Measurements from ENCODE around the gene AIP. TPM values are rescaled to one million over a fixed set of nuclear protein-coding genes. Genes with fewer than 3 reads are reported as not detected.

The AIP gene
- total RNA-seq, 4 donors from 2014 or later = 88.2 to 117 (median 96.0) TPM

DNA sequence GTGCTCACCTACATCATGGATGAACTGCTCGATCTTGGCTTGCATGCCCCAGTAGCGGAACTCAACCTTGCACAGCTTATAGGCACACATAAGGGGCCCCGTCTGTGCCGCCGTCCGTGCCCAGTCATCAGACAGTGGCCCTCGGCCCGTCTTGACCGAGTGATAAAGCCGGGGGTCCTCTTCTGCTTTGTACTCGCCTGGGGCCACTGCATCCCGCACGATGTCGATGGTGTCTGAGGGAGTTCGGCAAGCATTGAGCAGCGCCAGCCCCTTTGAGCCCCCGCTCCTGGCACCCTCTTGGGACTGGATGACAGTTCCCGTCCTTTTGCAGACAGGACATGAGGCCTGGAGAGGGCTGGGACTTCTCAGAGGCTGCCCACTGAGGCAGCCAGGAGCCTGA, 19.0 kb downstream of the AIP start:
- Histone ChIP-seq H3K4me3 (no peak overlapping the region), H3K27ac (no peak overlapping the region), H3K36me3 (peaks cover 0 to 55% (median 16%) of the 10 kb centered on the region in 3 donors), H3K9me3 (no peaks in the 10 kb centered on the region), H3K4me1 (peaks cover 0 to 40% (median 23%) of the 10 kb centered on the region in 4 donors), H3K27me3 (no peaks in the 10 kb centered on the region)
- TF ChIP-seq, protein P1, sequence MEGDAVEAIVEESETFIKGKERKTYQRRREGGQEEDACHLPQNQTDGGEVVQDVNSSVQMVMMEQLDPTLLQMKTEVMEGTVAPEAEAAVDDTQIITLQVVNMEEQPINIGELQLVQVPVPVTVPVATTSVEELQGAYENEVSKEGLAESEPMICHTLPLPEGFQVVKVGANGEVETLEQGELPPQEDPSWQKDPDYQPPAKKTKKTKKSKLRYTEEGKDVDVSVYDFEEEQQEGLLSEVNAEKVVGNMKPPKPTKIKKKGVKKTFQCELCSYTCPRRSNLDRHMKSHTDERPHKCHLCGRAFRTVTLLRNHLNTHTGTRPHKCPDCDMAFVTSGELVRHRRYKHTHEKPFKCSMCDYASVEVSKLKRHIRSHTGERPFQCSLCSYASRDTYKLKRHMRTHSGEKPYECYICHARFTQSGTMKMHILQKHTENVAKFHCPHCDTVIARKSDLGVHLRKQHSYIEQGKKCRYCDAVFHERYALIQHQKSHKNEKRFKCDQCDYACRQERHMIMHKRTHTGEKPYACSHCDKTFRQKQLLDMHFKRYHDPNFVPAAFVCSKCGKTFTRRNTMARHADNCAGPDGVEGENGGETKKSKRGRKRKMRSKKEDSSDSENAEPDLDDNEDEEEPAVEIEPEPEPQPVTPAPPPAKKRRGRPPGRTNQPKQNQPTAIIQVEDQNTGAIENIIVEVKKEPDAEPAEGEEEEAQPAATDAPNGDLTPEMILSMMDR (IDR thresholded peaks at IDR 0.05) = no peak
- TF ChIP-seq POLR2A (IDR thresholded peaks at IDR 0.05) (no peak), EP300 (IDR thresholded peaks at IDR 0.05) (no peak)
- no peak for DNase-seq (ENCODE audit: low spot score in 2 of 2)
- 97 to 99% methylated on average over 9 to 18 of the region's 18 CpGs for WGBS, 2 donors

DNA sequence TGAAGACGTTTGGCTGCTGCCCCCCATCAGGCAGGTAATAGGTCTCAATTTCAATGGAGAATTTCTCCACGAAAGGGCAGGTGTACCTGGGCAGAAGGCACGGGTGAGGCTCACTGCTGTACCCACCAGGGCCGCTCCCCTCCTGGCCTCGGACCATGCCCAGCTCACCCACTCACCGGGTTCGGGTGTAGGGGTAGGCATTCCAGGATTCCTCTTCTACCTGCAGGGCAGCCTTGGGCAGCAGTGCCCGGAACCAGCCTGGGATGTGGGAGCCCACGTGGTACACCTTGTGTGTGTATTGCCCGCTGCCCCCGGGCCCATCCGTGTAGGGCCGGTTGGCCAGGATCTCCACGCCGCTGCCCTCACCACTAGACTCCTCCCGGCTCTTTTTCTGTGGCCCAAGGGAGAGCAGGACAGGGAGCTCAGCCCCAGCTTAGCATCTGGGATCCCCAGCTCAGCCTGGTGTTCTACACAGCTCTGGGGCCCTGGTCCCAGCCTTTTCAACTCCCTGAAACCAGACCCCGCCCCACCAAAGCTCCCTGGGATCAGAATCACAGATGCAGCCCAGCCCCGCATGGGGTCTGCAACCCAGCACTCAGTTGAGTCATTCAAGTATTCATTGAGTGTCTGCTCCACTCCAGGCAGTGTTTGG, 19.6 kb downstream of the AIP start:
- H3K4me3 ChIP-seq = no peak overlapping the region
- no peak for DNase-seq (ENCODE audit: low spot score in 2 of 2)
- H3K36me3 ChIP-seq = peaks cover 0 to 49% (median 16%) of the 10 kb centered on the region in 3 donors
- TF ChIP-seq EP300 (IDR thresholded peaks at IDR 0.05) (no peak), POLR2A (IDR thresholded peaks at IDR 0.05) (no peak)
- TF ChIP-seq, protein P1 (IDR thresholded peaks at IDR 0.05) = no peak
- no peaks in the 10 kb centered on the region for H3K27me3 ChIP-seq
- no peaks in the 10 kb centered on the region for H3K9me3 ChIP-seq
- peaks cover 0 to 46% (median 29%) of the 10 kb centered on the region in 4 donors for H3K4me1 ChIP-seq
- H3K27ac ChIP-seq = no peak overlapping the region
- WGBS, 2 donors = 96 to 97% methylated on average over 13 to 17 of the region's 18 CpGs

DNA sequence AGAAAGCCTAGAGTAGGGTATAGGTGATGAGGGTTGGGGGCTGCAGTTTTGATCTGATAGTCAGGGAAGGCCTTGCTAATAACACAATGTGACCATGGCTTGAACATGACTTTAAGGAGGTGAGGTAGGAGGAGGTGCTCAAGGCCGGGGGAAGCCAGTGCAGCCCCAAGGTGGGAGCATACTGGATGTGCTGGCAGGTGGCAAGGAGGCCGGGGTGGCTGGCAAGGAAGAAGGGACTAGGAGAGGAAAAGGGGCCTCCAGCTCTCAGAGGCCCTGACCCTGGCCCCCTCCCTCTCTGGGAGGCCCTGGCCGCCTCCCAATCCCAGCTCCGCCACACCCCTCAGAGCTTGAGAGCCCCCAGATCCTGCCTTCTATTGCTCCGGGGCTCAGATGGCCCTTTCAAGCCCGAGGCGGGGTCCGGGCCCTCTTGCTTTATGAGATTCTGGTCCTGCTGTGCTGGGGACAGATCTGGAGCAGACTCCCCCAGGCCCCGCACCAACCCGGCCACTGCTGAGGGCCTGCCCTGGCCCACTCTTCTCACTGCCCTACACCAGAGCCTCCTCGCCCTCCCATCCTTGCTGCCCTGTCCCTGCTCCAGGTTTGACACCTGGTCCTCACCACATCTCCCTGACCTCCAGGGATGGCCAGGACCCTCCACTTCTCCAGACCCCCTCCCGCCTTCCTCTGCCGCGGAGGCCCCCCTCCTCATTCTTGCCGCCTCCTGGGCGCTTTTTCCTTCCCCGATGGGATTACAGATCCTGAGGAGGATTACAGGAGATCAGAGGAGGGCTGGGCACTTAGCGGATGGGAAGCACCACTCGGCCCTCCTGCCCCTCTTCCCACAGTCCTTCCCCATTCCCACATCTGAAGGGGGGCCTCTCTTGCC, 20.5 kb downstream of the AIP start:
- H3K9me3 ChIP-seq = no peaks in the 10 kb centered on the region
- H3K36me3 ChIP-seq = peaks cover 0 to 40% (median 11%) of the 10 kb centered on the region in 3 donors
- peak overlapping the region in 3 of 4 donors; percentile 17 to 69 (median 64) for H3K4me3 ChIP-seq
- peak overlapping the region in 3 of 4 donors; percentile 98 to 99 (median 99) for H3K27ac ChIP-seq
- H3K4me1 ChIP-seq = peaks cover 0 to 51% (median 31%) of the 10 kb centered on the region in 4 donors
- TF ChIP-seq EP300 (IDR thresholded peaks at IDR 0.05) (no peak), POLR2A (IDR thresholded peaks at IDR 0.05) (no peak)
- TF ChIP-seq, protein P1 (IDR thresholded peaks at IDR 0.05) = no peak
- no peaks in the 10 kb centered on the region for H3K27me3 ChIP-seq
- no peak for DNase-seq (ENCODE audit: low spot score in 2 of 2)
- WGBS, 2 donors = 74 to 77% methylated on average over 19 of the region's 19 CpGs

DNA sequence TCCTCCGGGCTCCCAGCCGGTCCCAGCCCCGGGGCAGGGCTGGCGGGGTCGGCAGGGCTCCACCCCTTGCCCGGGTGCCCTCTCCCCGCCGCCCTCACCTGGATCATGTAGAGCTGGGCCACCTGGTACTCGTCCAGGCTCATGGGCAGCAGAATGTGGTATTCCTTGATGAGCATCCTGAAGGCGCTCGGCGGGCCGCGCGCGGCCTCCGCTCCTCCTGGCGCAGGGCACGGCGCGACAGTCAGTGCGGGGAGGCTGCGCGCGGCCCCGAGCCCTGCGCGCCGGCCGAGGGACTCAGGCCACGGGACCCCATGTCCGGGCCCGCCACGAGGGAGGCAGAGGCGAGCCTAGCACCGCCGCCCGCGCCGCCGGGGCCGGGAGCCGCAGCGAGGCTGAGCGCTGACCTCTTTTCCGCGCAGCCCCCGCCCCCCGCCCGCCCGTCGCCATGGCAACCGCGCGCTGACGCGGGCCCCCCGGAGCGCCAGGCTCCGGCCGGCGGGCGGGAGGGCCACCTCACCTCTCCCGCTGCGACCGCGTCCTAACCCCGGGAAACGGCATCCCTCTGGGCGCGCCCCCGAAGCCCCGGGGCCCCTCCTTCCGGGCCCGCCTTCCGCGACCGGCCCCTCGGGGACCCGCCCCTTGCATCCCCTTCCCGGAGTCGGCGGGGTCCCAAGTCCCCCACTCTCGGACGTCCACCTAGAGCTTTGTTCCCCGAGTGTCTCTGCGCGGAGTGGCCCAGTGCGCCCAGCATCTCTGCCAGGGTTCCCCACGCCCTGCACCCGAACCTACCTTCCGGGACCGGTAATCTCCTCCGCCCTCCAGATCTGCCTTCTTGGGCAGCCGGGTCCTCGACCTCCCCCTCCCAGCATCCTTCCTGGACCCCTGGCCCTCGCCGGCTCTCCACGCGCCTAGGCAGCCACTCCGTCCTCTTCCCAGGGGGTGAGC, 21.5 kb downstream of the AIP start:
- no peak for DNase-seq (ENCODE audit: low spot score in 2 of 2)
- Histone ChIP-seq H3K27ac (peak overlapping the region; percentile 93 to 99 (median 98)), H3K36me3 (peaks cover 0 to 31% (median 11%) of the 10 kb centered on the region in 3 donors)

More for the DNA sequence above, 21.5 kb downstream of the AIP start:
- H3K9me3 ChIP-seq = no peaks in the 10 kb centered on the region
- peak overlapping the region; percentile 53 to 71 (median 66) for H3K4me3 ChIP-seq
- no peaks in the 10 kb centered on the region for H3K27me3 ChIP-seq
- 2% methylated on average over 56 to 60 of the region's 101 CpGs for WGBS, 2 donors
- H3K4me1 ChIP-seq = peaks cover 0 to 56% (median 31%) of the 10 kb centered on the region in 4 donors
- TF ChIP-seq EP300 (IDR thresholded peaks at IDR 0.05) (no peak), POLR2A (IDR thresholded peaks at IDR 0.05) (no peak)
- TF ChIP-seq, protein P1 (IDR thresholded peaks at IDR 0.05) = no peak
